Ovary (tissue), 9 donors: ENCODE results near the gene TSPAN13. TPM values are rescaled to one million over a fixed set of nuclear protein-coding genes. Genes with fewer than 3 reads are reported as not detected.

Source experiments
- DNase-seq, 5 donors: peaks; one replicate each; pipeline ENCODE4 v3.0.0-alpha.2; 2019 to 2020
- H3K27ac ChIP-seq, 2 donors: fragments of 200-600 bp; one replicate each; pipeline versions ENCODE4 v1.5.1 to v1.8.0; 2019 to 2022
- H3K27me3 ChIP-seq: fragments of 200-600 bp; one replicate; pipeline ENCODE4 v1.8.0; 2022
- H3K36me3 ChIP-seq: fragments of 200-600 bp; sonication (generic); one replicate; pipeline ENCODE4 v1.5.1; 2019
- H3K4me1 ChIP-seq: one replicate; pipeline ENCODE4 v1.8.1; 2013; ENCODE audit warnings: mild to moderate bottlenecking, moderate library complexity; ENCODE audit not compliant: insufficient read depth
- H3K4me3 ChIP-seq: fragments of 200-600 bp; sonication (generic); one replicate; pipeline ENCODE4 v1.5.1; 2017
- H3K9me3 ChIP-seq, 2 donors: fragments of 200-600 bp in 1 of 2; sonication (generic) in 1 of 2; one replicate each; pipeline versions ENCODE4 v1.5.1 to v1.8.1; 2013 to 2019; ENCODE audit warnings: mild to moderate bottlenecking in 1 of 2, moderate library complexity in 1 of 2
- CTCF ChIP-seq, 3 donors: fragments of 450-650 bp in 2 of 3; fragments of 200-600 bp in 1 of 3; IDR thresholded peaks; one replicate each; pipeline versions ENCODE4 v1.5.1 to v1.8.0; 2016 to 2022; ENCODE audit warnings: antibody characterized with exemption in 3 of 3, mild to moderate bottlenecking in 1 of 3
- EP300 ChIP-seq: sonication (generic); formaldehyde crosslinking; IDR thresholded peaks from one replicate; pipeline ENCODE4 v1.6.1; 2017; ENCODE audit warnings: antibody characterized with exemption
- POLR2A ChIP-seq: fragments of 450-650 bp; IDR thresholded peaks from one replicate; pipeline ENCODE4 v1.6.1; 2017; ENCODE audit warnings: antibody characterized with exemption, mild to moderate bottlenecking, moderate library complexity
- WGBS, 3 donors: extraction: QIAGEN DNeasy Blood & Tissue Kit in 1 of 3; methylation state at CpG; one replicate each; pipeline versions ENCODE4 v1.1.5 to v1.1.7; 2013 to 2017; 5-methylcytosine and 5-hydroxymethylcytosine counted together
- intact Hi-C, 4 donors: fragments of 100-400 bp; cut with DNase I; formaldehyde crosslinking; loops; one replicate each; pipeline versions ENCODE4 v1.11.0 to v1.15.1; 2022 to 2023
- polyA plus RNA-seq, 2 donors: library from polyadenylated mRNA; stranded (reverse); fragments of 200-250 nt in 1 of 2; fragments of 350-450 nt in 1 of 2; fragmentation: Illumina TruSeq in 1 of 2; extraction: RNeasy Lipid Tissue Mini Kit (QIAGEN cat#74804) in 1 of 2; gene quantifications; one replicate each; pipeline ENCODE4 v1.2.3, GENCODE V29; 2013 to 2014
- total RNA-seq, 7 donors: library from RNA; depleted of rRNA in 2 of 7; stranded (reverse); fragments of >200 nt in 2 of 7; fragmentation: NEBNext Ultra II Directional in 3 of 7; extraction: Animal tissue kit (Norgen Biotek cat#: 25700) in 3 of 7; gene quantifications; one replicate each; pipeline versions ENCODE4 v1.1.0 to v1.2.4, GENCODE V29; 2016 to 2023
- donor health status: DM: no; HTN: no; CAD: no; lungs with moderate emphysema.
- donor health status: DM: no; HTN: no; CAD: no.
- donor health status: Bipolar disorder and iron deficiency.
- donor health status: DM: yes; HTN: yes; CAD: no.
- donor health status: DM: no; HTN: no; CAD: no.
- donor health status: DM: yes; HTN: yes; CAD: no.

The TSPAN13 gene
- total and polyA plus RNA-seq, 9 donors: 0.72 to 23.4 (median 4.2) TPM

DNA sequence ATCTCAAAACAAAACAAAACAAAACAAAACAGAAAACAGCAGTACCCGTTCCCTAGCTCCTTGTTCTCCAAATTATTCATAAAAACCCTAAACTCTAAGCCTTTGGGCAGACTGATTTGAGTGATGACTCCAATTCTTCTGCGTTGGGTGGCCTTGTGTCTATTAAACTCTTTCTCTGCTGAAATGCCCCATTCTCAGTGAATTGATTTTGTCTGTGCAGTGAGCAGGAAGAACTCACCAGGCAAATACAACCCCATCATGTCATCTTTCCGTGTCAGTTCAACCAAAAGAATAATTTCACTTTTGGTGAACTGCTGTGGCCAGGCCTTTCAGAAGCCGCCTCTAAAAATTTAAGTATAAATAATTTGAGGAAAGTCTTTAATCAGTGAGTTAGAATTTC lies 18.5 kb upstream of the TSPAN13 start:
- DNase-seq: no peak
- 87 to 92% (median 90%) methylated on average over 4 of the region's 4 CpGs for WGBS, 3 donors
- TF ChIP-seq EP300 (no peak), POLR2A (no peak)
- Histone ChIP-seq H3K36me3 (no peaks in the 10 kb centered on the region), H3K27me3 (no peaks in the 10 kb centered on the region), H3K4me1 (no peaks in the 10 kb centered on the region), H3K4me3 (no peak overlapping the region), H3K9me3 (no peaks in the 10 kb centered on the region), H3K27ac (no peak overlapping the region)
- intact Hi-C loops: no loop called here

DNA sequence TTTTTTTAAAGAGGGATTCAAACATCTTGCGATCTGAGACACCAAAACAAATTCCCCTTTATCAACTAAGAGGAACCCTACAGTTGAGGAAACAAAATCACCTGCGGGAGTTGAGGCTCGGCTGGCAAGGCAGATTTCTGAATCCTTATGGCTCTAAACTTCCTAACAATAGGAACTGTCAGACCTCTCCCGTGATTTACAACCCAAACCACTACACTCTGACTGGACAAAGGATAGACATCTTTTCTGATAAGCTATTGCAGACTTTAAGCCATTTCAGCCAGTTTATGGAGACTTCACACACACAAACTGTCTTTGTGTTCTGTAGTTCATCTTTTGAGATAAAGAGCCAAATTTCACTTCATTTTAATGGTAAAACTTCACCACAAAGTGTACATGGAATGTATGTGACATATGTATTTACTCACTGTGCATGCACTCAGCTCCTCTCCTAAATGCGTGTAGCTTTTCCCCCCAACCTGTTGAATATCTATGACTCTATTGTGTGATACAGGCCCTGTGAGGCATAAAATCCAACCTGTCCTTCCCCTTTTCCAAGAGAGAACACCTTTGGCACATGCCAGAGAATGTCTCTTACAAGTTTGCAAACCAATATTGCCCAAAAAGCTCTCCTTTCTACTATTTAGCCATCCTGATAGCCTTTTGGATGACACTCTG lies 15.4 kb upstream of the TSPAN13 start:
- no peak for TF ChIP-seq CTCF (IDR thresholded peaks at IDR 0.05)
- TF ChIP-seq EP300: no peak
- no peak for TF ChIP-seq POLR2A
- no peak overlapping the region for H3K4me3 ChIP-seq
- H3K27ac ChIP-seq: no peak overlapping the region
- intact Hi-C loops: no loop called here
- no peaks in the 10 kb centered on the region for H3K9me3 ChIP-seq
- H3K4me1 ChIP-seq: no peaks in the 10 kb centered on the region
- no peak for DNase-seq
- H3K36me3 ChIP-seq: no peaks in the 10 kb centered on the region
- H3K27me3 ChIP-seq: no peaks in the 10 kb centered on the region
- WGBS, 3 donors: 84 to 96% (median 93%) methylated on average over 5 of the region's 5 CpGs

- peak in 4 of 5 donors; percentile 24 to 54 (median 39) for DNase-seq
- no peaks in the 10 kb centered on the region for H3K36me3 ChIP-seq
Observed at GRCh38 chr7:16739863-16740622, 13.5 kb upstream of the TSPAN13 start.

GRCh38 chr7:16740623-16740953 lies 13.0 kb upstream of the TSPAN13 start:
- Histone ChIP-seq H3K4me1 (no peaks in the 10 kb centered on the region), H3K36me3 (no peaks in the 10 kb centered on the region), H3K27ac (no peak overlapping the region), H3K9me3 (no peaks in the 10 kb centered on the region), H3K27me3 (no peaks in the 10 kb centered on the region), H3K4me3 (no peak overlapping the region)
- intact Hi-C loops: no loop called here
- TF ChIP-seq CTCF (IDR thresholded peaks at IDR 0.05): no peak
- WGBS, 3 donors: 40 to 47% (median 46%) methylated on average over 3 of the region's 3 CpGs
- DNase-seq: no peak

More at GRCh38 chr7:16739863-16740622, 13.5 kb upstream of the TSPAN13 start:
- H3K27ac ChIP-seq: no peak overlapping the region
- WGBS, 3 donors: 27 to 28% (median 27%) methylated on average over 6 of the region's 6 CpGs
- no peak for TF ChIP-seq EP300
- TF ChIP-seq CTCF (IDR thresholded peaks at IDR 0.05): no peak
- TF ChIP-seq POLR2A: no peak
- intact Hi-C loops: no loop called here
- no peaks in the 10 kb centered on the region for H3K9me3 ChIP-seq
- no peaks in the 10 kb centered on the region for H3K4me1 ChIP-seq
- no peak overlapping the region for H3K4me3 ChIP-seq
- no peaks in the 10 kb centered on the region for H3K27me3 ChIP-seq

- no peaks in the 10 kb centered on the region for H3K4me1 ChIP-seq
- no peaks in the 10 kb centered on the region for H3K27me3 ChIP-seq
- TF ChIP-seq CTCF (IDR thresholded peaks at IDR 0.05): no peak
- TF ChIP-seq EP300: no peak
- TF ChIP-seq POLR2A: no peak
- intact Hi-C loops: no loop called here
- H3K27ac ChIP-seq: no peak overlapping the region
- no peak overlapping the region for H3K4me3 ChIP-seq
- H3K36me3 ChIP-seq: no peaks in the 10 kb centered on the region
- no peak for DNase-seq
- H3K9me3 ChIP-seq: no peaks in the 10 kb centered on the region
- WGBS, 3 donors: 21 to 66% (median 55%) methylated on average over 1 of the region's 1 CpG
Observed at GRCh38 chr7:16740996-16741395, 12.6 kb upstream of the TSPAN13 start.
